ENCODE results near the gene CALD1. TPM values are rescaled to one million over a fixed set of nuclear protein-coding genes. Genes with fewer than 3 reads are reported as not detected.

CALD1 gene
- total RNA-seq, 4 donors from 2014 or later = 351 to 1,046 (median 551) TPM

- no peaks in the 10 kb centered on the region for H3K9me3 ChIP-seq
- no peak overlapping the region for H3K27ac ChIP-seq
- H3K36me3 ChIP-seq = no peaks in the 10 kb centered on the region
- TF ChIP-seq, protein P1, sequence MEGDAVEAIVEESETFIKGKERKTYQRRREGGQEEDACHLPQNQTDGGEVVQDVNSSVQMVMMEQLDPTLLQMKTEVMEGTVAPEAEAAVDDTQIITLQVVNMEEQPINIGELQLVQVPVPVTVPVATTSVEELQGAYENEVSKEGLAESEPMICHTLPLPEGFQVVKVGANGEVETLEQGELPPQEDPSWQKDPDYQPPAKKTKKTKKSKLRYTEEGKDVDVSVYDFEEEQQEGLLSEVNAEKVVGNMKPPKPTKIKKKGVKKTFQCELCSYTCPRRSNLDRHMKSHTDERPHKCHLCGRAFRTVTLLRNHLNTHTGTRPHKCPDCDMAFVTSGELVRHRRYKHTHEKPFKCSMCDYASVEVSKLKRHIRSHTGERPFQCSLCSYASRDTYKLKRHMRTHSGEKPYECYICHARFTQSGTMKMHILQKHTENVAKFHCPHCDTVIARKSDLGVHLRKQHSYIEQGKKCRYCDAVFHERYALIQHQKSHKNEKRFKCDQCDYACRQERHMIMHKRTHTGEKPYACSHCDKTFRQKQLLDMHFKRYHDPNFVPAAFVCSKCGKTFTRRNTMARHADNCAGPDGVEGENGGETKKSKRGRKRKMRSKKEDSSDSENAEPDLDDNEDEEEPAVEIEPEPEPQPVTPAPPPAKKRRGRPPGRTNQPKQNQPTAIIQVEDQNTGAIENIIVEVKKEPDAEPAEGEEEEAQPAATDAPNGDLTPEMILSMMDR (IDR thresholded peaks at IDR 0.05) = no peak
- intact Hi-C loops (cut with DNase I; ENCODE audit: low total_unique reads) = no loop called here
- no peak overlapping the region for H3K4me3 ChIP-seq
- H3K27me3 ChIP-seq = no peaks in the 10 kb centered on the region
- no peak for DNase-seq
- peaks cover 4 to 13% of the 10 kb centered on the region in 2 donors for H3K4me1 ChIP-seq
Observed at GRCh38 chr7:134999136-134999535, 219.7 kb downstream of the CALD1 start.

- H3K9me3 ChIP-seq = no peaks in the 10 kb centered on the region
- no peaks in the 10 kb centered on the region for H3K36me3 ChIP-seq
- H3K4me1 ChIP-seq = peaks cover 4 to 5% of the 10 kb centered on the region in 2 donors
- no peak overlapping the region for H3K4me3 ChIP-seq
- H3K27me3 ChIP-seq = no peaks in the 10 kb centered on the region
- no peak for DNase-seq
- H3K27ac ChIP-seq = no peak overlapping the region
- intact Hi-C loops (cut with DNase I; ENCODE audit: low total_unique reads) = no loop called here
- no peak for TF ChIP-seq POLR2A (IDR thresholded peaks at IDR 0.05)
- TF ChIP-seq, protein P1 (IDR thresholded peaks at IDR 0.05) = no peak
Observed at GRCh38 chr7:135001390-135002165, 222.1 kb downstream of the CALD1 start.

- H3K4me1 ChIP-seq = no peaks in the 10 kb centered on the region
- H3K27me3 ChIP-seq = no peaks in the 10 kb centered on the region
- no peak for DNase-seq
- no peak overlapping the region for H3K27ac ChIP-seq
- H3K9me3 ChIP-seq = no peaks in the 10 kb centered on the region
- intact Hi-C loops (cut with DNase I; ENCODE audit: low total_unique reads) = no loop called here
- no peak for TF ChIP-seq POLR2A (IDR thresholded peaks at IDR 0.05)
- TF ChIP-seq, protein P1 (IDR thresholded peaks at IDR 0.05) = no peak
- H3K4me3 ChIP-seq = no peak overlapping the region
- H3K36me3 ChIP-seq = no peaks in the 10 kb centered on the region
Observed at GRCh38 chr7:135012229-135012628, 232.8 kb downstream of the CALD1 start.

Small RNA genes lying within 50 kb of the gene (small RNA-seq; reads per million reads assigned to genes)
- not detected for gene TUBB3P2

Other genes starting within 250 kb of the CALD1 start
- gene AKR1B15, start 230.5 kb upstream of the CALD1 start, total RNA-seq = not detected
- gene BPGM, start 132.8 kb upstream of the CALD1 start, total RNA-seq = 10 to 100 TPM; 11.0 to 57.4 (median 15.0) TPM
- 10 to 100 TPM in 1 of 4 donors, 1 to 10 TPM in 2, under 1 TPM in 1; 0.29 to 12.5 (median 5.3) TPM for gene AGBL3, start 206.9 kb downstream of the CALD1 start, total RNA-seq

Data from uterus (tissue), 4 donors.